Muscle of leg (tissue), 11 donors: ENCODE measurements around the gene FBN2. TPM values are rescaled to one million over a fixed set of nuclear protein-coding genes. Genes with fewer than 3 reads are reported as not detected.

Experiments used
- DNase-seq: peaks from one replicate; pipeline ENCODE4 v3.0.0; 2013
- H3K27ac ChIP-seq: one replicate; pipeline ENCODE4 v1.5.1; 2013; ENCODE audit warnings: mild to moderate bottlenecking, low read length, control low read depth
- H3K27me3 ChIP-seq: one replicate; pipeline ENCODE4 v1.6.1; 2013; ENCODE audit warnings: low read length; ENCODE audit not compliant: control insufficient read depth, insufficient read depth
- H3K36me3 ChIP-seq: one replicate; pipeline ENCODE4 v1.6.1; 2013; ENCODE audit warnings: low read length; ENCODE audit not compliant: control insufficient read depth, insufficient read depth
- H3K4me1 ChIP-seq: one replicate; pipeline ENCODE4 v1.6.1; 2013; ENCODE audit warnings: low read length; ENCODE audit not compliant: control insufficient read depth, insufficient read depth
- H3K4me3 ChIP-seq: one replicate; pipeline ENCODE4 v1.5.1; 2013; ENCODE audit warnings: low read length, control low read depth
- H3K9me3 ChIP-seq: replicated peaks from 2 replicates; pipeline ENCODE4 v1.6.1; 2013; ENCODE audit warnings: low read depth, low read length; ENCODE audit not compliant: control insufficient read depth
- WGBS: methylation state at CpG from one replicate; pipeline ENCODE4 v1.1.5; 2013; ENCODE audit warnings: missing lambda C conversion rate; ENCODE audit not compliant: insufficient coverage; 5-methylcytosine and 5-hydroxymethylcytosine counted together
- polyA plus RNA-seq, 8 donors: library from polyadenylated mRNA; unstranded; fragments of 120-200 nt; gene quantifications; one replicate each; pipeline versions ENCODE4 v1.2.1 to v1.2.3, GENCODE V29; 2013; ENCODE audit warnings: inconsistent platforms in 1 of 8, low replicate concordance in 1 of 8; ENCODE audit not compliant: insufficient read length in 8 of 8, insufficient read depth in 1 of 8
- total RNA-seq: library from RNA; stranded (reverse); fragments of 120-200 nt; gene quantifications from one replicate; pipeline ENCODE4 v1.2.4, GENCODE V29; 2013

FBN2 gene
- total and polyA plus RNA-seq, 9 donors = 32.8 to 148 (median 83.6) TPM

GRCh38 chr5:128276537-128277216 lies 261.4 kb downstream of the FBN2 start:
- H3K36me3 ChIP-seq = peaks cover 11% of the 10 kb centered on the region
- no peaks in the 10 kb centered on the region for H3K27me3 ChIP-seq
- no peaks in the 10 kb centered on the region for H3K9me3 ChIP-seq
- no peaks in the 10 kb centered on the region for H3K4me1 ChIP-seq
- DNase-seq = no peak
- no peak overlapping the region for H3K27ac ChIP-seq
- 63% methylated on average over 3 of the region's 6 CpGs for WGBS
- no peak overlapping the region for H3K4me3 ChIP-seq

- no peaks in the 10 kb centered on the region for H3K4me1 ChIP-seq
- H3K27ac ChIP-seq = no peak overlapping the region
- peaks cover 13% of the 10 kb centered on the region for H3K36me3 ChIP-seq
- no peaks in the 10 kb centered on the region for H3K27me3 ChIP-seq
- H3K4me3 ChIP-seq = no peak overlapping the region
- no peaks in the 10 kb centered on the region for H3K9me3 ChIP-seq
- DNase-seq = no peak
- no CpG with 5 or more reads among the region's 2 CpGs for WGBS
Observed at GRCh38 chr5:128274441-128274840, 263.6 kb downstream of the FBN2 start.

DNA sequence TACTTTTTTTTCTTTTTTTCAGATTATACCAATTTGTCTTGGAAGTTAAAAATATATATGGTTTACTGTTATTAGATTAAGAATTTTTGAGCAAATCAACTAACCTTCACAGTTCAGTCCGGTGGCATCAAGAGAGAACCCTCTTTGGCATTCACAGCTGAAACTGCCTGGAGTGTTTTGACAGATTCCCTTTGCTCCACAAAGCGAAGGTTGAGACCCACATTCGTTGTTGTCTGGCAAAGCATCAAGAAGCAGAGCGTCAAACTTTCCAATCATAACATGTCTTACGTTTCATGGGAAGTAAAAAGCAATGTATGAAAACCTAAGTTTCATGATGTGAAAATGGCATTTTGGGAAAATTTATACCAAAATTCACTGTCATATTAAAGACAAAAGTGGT lies 264.3 kb downstream of the FBN2 start:
- Histone ChIP-seq H3K36me3 (peaks cover 13% of the 10 kb centered on the region), H3K9me3 (no peaks in the 10 kb centered on the region), H3K27me3 (no peaks in the 10 kb centered on the region), H3K4me3 (no peak overlapping the region), H3K4me1 (no peaks in the 10 kb centered on the region), H3K27ac (no peak overlapping the region)
- WGBS = 70% methylated on average over 1 of the region's 5 CpGs
- no peak for DNase-seq

- H3K27me3 ChIP-seq = no peaks in the 10 kb centered on the region
- no peak for DNase-seq
- H3K36me3 ChIP-seq = peaks cover 9% of the 10 kb centered on the region
- no peaks in the 10 kb centered on the region for H3K4me1 ChIP-seq
- H3K4me3 ChIP-seq = no peak overlapping the region
- 73% methylated on average over 3 of the region's 6 CpGs for WGBS
- H3K27ac ChIP-seq = no peak overlapping the region
- H3K9me3 ChIP-seq = peaks cover 3% of the 10 kb centered on the region
Observed at GRCh38 chr5:128271859-128272464, 266.1 kb downstream of the FBN2 start.

DNA sequence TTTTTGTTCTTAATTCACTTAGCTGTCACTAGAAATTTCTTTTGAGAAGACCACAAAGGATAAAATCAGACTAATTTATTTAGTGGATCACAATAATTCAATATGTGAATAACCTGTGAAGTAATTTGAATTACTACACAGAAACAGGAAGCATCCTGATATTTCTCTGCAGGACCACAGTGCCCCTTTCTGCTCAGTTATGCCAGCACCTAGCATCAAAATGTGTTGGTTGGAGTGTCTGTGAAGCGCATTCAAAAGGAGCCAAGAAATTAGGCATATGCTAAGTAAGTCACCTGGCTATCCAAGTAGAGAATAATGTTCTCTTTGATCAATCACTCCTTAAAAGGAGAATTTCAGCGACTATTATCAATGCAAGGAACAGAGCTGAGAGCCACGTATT lies 267.0 kb downstream of the FBN2 start:
- H3K27ac ChIP-seq = no peak overlapping the region
- WGBS = no CpG with 5 or more reads among the region's 3 CpGs
- no peaks in the 10 kb centered on the region for H3K27me3 ChIP-seq
- no peak overlapping the region for H3K4me3 ChIP-seq
- no peaks in the 10 kb centered on the region for H3K4me1 ChIP-seq
- no peak for DNase-seq
- H3K9me3 ChIP-seq = peaks cover 3% of the 10 kb centered on the region
- peaks cover 5% of the 10 kb centered on the region for H3K36me3 ChIP-seq

GRCh38 chr5:128264564-128265360 lies 273.3 kb downstream of the FBN2 start:
- peaks cover 3% of the 10 kb centered on the region for H3K9me3 ChIP-seq
- H3K4me1 ChIP-seq = peaks cover 8% of the 10 kb centered on the region
- H3K27ac ChIP-seq = peak overlapping the region; percentile 61
- WGBS = 14% methylated on average over 1 of the region's 3 CpGs
- no peak overlapping the region for H3K4me3 ChIP-seq
- DNase-seq = peak; percentile 68
- no peaks in the 10 kb centered on the region for H3K27me3 ChIP-seq
- H3K36me3 ChIP-seq = peaks cover 15% of the 10 kb centered on the region

GRCh38 chr5:128263357-128263756 lies 274.7 kb downstream of the FBN2 start:
- Histone ChIP-seq H3K27me3 (no peaks in the 10 kb centered on the region), H3K9me3 (peaks cover 3% of the 10 kb centered on the region), H3K4me1 (peaks cover 8% of the 10 kb centered on the region), H3K27ac (peak overlapping the region; percentile 50), H3K4me3 (no peak overlapping the region), H3K36me3 (peaks cover 23% of the 10 kb centered on the region)
- no peak for DNase-seq
- 57% methylated on average over 8 of the region's 12 CpGs for WGBS

DNA sequence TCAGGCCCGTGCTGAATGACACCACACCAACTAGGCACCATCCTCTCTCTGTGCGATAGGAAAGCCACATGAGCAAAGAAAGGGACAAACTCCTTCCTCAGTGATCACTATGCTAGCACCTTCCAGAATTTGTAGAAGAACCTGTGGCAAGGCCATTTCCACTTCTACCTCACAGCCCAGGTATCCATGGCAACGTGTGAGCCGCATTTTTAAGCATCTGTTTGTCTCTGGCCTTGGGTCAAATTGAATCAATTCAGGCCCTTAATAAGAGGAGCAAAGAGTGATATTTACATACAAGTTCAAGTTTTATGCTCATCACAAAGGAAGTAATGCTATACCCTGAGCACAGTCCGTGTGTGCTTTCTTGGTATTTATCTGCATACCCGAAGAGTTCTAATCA lies 275.1 kb downstream of the FBN2 start:
- H3K4me3 ChIP-seq = no peak overlapping the region
- no peak overlapping the region for H3K27ac ChIP-seq
- H3K9me3 ChIP-seq = peaks cover 3% of the 10 kb centered on the region
- DNase-seq = no peak
- 96% methylated on average over 3 of the region's 6 CpGs for WGBS
- peaks cover 23% of the 10 kb centered on the region for H3K36me3 ChIP-seq
- H3K4me1 ChIP-seq = peaks cover 8% of the 10 kb centered on the region
- H3K27me3 ChIP-seq = no peaks in the 10 kb centered on the region

DNA sequence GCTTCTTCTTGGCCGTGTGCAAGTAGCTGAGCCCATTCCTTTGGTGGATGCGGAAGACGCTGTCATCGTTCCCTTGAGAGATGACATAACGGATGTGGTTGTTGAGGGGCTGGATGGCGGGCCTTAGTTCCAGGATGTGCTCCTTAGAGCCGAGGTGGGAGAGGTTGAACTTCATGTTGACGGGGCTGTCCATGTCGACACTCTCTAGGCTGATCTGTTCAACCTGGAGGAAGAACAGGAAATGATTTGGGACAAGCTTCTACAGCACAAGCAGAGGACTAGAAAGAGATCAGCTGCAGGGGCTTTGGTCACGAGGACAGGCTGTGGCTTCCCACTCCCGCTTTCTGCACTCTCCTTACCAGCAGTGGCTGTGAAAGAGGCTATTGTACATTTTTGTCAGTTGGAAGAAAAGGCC lies 278.4 kb downstream of the FBN2 start:
- no peak overlapping the region for H3K27ac ChIP-seq

GRCh38 chr5:128258372-128258771 lies 279.7 kb downstream of the FBN2 start:
- WGBS = 89% methylated on average over 5 of the region's 6 CpGs
- Histone ChIP-seq H3K27me3 (no peaks in the 10 kb centered on the region), H3K4me3 (no peak overlapping the region), H3K4me1 (peaks cover 5% of the 10 kb centered on the region), H3K27ac (no peak overlapping the region), H3K9me3 (peaks cover 2% of the 10 kb centered on the region), H3K36me3 (peaks cover 24% of the 10 kb centered on the region)
- DNase-seq = no peak

More for the DNA sequence above, 278.4 kb downstream of the FBN2 start:
- Histone ChIP-seq H3K4me1 (peaks cover 7% of the 10 kb centered on the region), H3K9me3 (peaks cover 1% of the 10 kb centered on the region), H3K36me3 (peaks cover 25% of the 10 kb centered on the region), H3K4me3 (no peak overlapping the region), H3K27me3 (no peaks in the 10 kb centered on the region)
- WGBS = 52% methylated on average over 9 of the region's 11 CpGs
- DNase-seq = peak; percentile 47
